Left colon (tissue), 2 donors: ENCODE measurements around the gene NARS2. TPM values are rescaled to one million over a fixed set of nuclear protein-coding genes. Genes with fewer than 3 reads are reported as not detected.

ENCODE experiments used
- ATAC-seq: fragments of 200-7000 bp; cut with Tn5 transposase; one replicate; pipeline ENCODE4 v1.9.1; 2020; ENCODE audit warnings: mild to moderate bottlenecking, moderate library complexity
- DNase-seq, 2 donors: peaks; one replicate each; pipeline ENCODE4 v3.0.0-alpha.2; 2020
- intact Hi-C, 2 donors: fragments of 100-400 bp; cut with DNase I in 1 of 2; cut with micrococcal nuclease in 1 of 2; formaldehyde crosslinking; loops; one replicate each; pipeline versions ENCODE4 v1.11.2 to v1.14.0; 2022; cut with DNase I, micrococcal nuclease
- total RNA-seq, 2 donors: library from RNA; stranded (reverse); fragmentation: NEBNext Ultra II Directional; extraction: Animal tissue kit (Norgen Biotek cat#: 25700); gene quantifications; one replicate each; pipeline ENCODE4 v1.2.1, GENCODE V29; 2021
- donor health status: DM: no; HTN: no; CAD: no.
- donor health status: DM: yes; HTN: yes; CAD: no.

Gene NARS2
- total RNA-seq, 2 donors from 2014 or later: 12.3 to 14.2 TPM

- ATAC-seq (no peak), DNase-seq (no peak)
- intact Hi-C loops: no loop called here
These were observed 146.9 kb downstream of the NARS2 start for GRCh38 chr11:78427615-78428265.

DNA sequence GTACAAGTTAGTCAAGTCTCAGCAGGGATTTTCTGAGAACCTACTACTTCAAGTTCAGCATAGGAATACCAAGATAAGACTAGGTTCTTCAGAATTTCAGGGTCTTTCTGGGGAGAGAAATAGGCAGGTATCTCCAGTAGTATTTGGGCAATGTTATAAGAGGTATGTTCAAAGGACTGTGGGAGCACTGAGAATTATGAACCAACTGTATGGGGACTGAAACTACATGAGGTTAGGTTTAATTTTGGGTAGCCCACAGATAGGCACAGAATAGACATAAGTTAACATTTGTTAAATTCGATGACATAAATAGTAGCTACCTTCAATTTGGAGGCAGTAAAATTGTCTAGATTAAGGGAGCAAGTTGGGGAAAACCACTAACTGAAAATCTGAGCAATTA, 147.8 kb downstream of the NARS2 start:
- intact Hi-C loops: no loop called here
- DNase-seq: no peak
- no peak for ATAC-seq

DNA sequence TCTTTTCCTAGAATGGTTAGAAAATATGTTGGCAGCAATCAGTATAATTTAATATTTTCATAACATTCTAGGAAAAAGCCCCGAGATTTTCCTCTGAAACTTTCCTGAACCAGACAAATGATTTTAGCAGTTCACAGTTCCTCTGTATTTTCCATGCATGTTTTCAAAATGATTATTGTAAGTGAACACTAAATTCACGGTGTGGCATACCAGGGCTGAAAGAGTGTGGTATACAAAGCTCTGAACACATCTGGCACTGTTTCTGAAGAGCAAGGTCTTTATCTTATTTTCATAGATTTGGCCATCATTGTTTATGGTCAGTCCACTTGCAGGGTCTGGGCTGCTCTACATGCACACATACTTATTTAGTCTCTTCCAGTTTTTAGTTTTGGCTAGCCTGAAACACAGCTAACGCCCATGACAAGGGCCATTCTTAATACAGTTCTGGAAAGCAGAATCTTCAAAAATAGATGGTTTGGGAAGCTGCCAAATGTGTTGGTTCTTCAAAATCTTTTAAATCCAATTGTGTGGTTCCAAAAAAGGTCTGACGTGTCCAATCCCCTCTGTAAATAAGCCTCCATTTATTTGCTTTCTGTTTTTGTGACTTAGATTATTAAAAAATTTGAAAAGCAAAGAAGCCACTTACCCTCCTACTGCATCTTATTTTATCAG, 149.1 kb downstream of the NARS2 start:
- ATAC-seq (no peak), DNase-seq (no peak)
- intact Hi-C loops: no loop called here

GRCh38 chr11:78424334-78425270, 150.1 kb downstream of the NARS2 start:
- DNase-seq (no peak), ATAC-seq (no peak)

GRCh38 chr11:78423241-78423640, 151.4 kb downstream of the NARS2 start:
- intact Hi-C loops: no loop called here
- ATAC-seq: no peak
- DNase-seq: no peak

More at GRCh38 chr11:78424334-78425270, 150.1 kb downstream of the NARS2 start:
- intact Hi-C loops: no loop called here

GRCh38 chr11:78420796-78421209, 153.9 kb downstream of the NARS2 start:
- peak; percentile 54 to 55 for DNase-seq
- intact Hi-C loops: no loop called here
- ATAC-seq: no peak

DNA sequence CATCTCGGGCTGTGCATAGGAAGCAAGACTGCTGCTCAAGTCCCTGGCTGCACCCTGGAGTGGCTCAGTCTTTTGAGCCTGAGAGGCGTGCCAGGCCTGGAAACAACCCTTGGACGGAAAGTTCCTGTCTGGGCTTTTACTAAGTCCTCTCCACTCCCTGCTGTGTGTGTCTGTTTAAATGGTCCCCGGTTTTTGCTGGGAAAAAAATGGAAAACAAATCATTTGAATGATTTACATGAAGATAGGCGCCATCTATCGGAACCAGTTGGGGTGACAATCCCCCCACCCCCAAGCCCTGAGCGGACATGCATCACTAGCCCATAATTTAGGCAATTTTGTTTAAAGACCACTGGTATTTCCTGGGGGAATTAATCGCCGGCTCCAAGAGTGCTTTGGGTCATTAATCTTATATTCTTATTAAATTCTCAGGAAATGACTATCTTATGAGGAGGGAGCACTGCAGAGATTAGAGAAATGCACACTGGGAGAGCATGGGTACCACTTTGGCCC, 154.4 kb downstream of the NARS2 start:
- DNase-seq (peak; percentile 35 to 76), ATAC-seq (no peak)
- intact Hi-C loops: no loop called here

DNA sequence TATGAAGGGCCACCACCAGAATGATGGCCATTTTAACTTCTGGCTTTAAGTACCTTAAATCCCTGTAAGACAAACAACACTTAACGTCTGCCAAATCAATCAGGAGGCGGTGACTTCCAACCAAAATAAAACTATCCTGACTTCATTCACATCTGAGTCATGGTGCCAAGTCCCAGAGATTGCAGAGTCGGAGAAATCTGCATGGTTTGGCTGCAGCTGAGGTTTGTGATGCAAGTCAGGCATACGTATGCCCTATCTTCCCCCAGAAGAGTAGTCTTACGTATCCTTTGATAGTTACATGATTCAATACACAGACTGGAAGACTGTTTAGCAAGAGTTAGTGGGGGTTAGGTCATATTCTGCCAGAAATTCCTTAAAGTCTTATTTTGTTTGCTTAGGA, 155.3 kb downstream of the NARS2 start:
- ATAC-seq (no peak), DNase-seq (peak in 1 of 2 donors; percentile 42)
- intact Hi-C loops: loop anchor here in 1 of 2 donors (5.0 kb wide), 1 partner anchor 153 kb away; the partner anchor contains the start of gene NARS2

GRCh38 chr11:78418584-78419211, 156.0 kb downstream of the NARS2 start:
- ATAC-seq: no peak
- no peak for DNase-seq
- intact Hi-C loops: loop anchor here in 1 of 2 donors (5.0 kb wide), 1 partner anchor 154 kb away; the partner anchor contains the start of gene NARS2

DNA sequence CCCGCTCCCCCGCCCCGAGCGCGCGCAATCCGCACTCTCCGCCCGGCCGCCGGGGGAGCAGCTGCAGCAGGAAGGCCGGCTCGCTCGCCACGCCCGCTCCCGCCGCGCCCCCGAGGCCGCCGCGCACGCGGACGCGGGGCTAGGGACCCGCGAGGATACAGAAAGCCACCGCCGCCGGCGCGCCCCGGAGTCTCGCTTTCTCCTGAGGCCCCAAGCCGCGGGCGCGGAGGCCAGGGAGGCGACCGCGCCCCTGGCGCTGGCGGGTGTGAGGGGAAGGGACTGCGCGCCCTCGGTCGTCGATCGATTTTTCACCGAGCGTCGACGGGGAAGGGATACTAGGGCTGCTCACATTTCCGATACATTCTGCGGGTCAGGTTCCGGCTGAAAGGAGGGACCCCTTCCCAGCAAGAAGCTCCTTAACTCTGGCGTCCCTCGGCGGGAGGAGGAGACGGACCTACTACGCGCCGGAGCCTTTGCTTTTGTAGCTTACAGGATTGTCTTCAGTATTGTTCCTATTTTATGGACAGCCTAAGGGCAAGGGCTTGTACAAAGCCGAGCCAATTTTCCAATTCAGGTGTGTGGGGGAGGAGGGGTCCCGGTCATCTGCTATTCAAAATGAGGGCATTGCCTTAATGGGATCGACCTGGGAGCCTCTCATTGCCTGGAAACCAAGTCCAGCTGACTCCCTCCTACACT, 156.6 kb downstream of the NARS2 start:
- DNase-seq: peak; percentile 77 to 85
- peak; percentile 76 for ATAC-seq
- intact Hi-C loops: loop anchor here in 1 of 2 donors (5.0 kb wide), 1 partner anchor 154 kb away; the partner anchor contains the start of gene NARS2

DNA sequence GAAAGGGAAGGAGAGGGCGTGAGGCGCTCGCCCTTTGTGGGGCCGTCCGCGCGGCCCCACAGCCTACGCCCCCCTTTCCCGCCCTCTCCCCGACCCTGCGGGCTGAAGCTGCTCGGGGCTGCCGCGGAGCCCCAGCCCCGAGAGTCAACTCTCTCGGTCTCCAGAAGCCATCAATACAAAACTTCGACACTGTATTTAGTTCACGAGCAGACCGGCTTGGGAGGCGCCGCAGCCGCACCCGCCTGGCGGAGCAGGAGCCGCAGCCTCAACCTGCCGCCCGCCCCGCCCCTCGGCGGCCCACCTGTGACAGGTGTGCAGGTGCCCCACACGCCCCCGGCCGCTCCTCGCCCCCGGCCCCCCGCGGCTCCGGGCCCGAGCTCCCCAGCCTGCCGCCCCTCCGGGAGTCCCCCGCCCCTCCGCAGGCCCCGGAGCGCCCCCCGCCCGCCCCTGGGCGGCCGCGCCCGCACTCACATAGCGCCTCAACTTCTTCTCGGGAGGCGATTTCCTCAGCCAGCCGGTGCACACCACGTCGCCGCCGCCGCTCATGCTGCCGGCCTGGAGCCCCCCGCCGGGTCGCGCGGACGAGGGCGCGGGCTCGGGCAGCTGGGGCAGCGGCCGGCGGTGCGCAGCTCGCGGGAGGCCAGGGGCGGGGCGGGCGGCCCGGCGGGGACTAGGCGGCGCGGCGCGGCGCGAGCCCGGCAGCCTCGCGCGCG, 157.3 kb downstream of the NARS2 start, which contains the start of gene GAB2:
TSS of gene GAB2 (minus strand) at position 646 of the 713 bp plus-strand sequence. CDS start at position 546, 100 bp downstream.
- intact Hi-C loops: loop anchor here in 1 of 2 donors (5.0 kb wide), 1 partner anchor 155 kb away; the partner anchor contains the start of gene NARS2
- DNase-seq (peak; percentile 42 to 75), ATAC-seq (peak; percentile 54)

- ATAC-seq: peak; percentile 65
- DNase-seq: peak; percentile 84 to 85
- intact Hi-C loops: loop anchor here in 1 of 2 donors (5.0 kb wide), 1 partner anchor 156 kb away; the partner anchor contains the start of gene NARS2
These were observed 158.1 kb downstream of the NARS2 start for GRCh38 chr11:78416285-78417174.

GRCh38 chr11:78415338-78415737, 159.3 kb downstream of the NARS2 start:
- DNase-seq: no peak
- ATAC-seq: no peak
- intact Hi-C loops: loop anchor here in 1 of 2 donors (5.0 kb wide), 1 partner anchor 157 kb away; the partner anchor contains the start of gene NARS2

GRCh38 chr11:78414321-78415051, 160.2 kb downstream of the NARS2 start:
- intact Hi-C loops: loop anchor here in 1 of 2 donors (5.0 kb wide), 1 partner anchor 158 kb away; the partner anchor contains the start of gene NARS2
- no peak for ATAC-seq
- no peak for DNase-seq

- ATAC-seq (no peak), DNase-seq (no peak)
- intact Hi-C loops: loop anchor here in 1 of 2 donors (10.0 kb wide), 1 partner anchor 164 kb away; no protein-coding TSS in a partner anchor
These were observed 166.0 kb downstream of the NARS2 start for GRCh38 chr11:78408619-78409018.
